Measurements from ENCODE around the gene SGCA.

Gene SGCA

GRCh38 chr17:50136096-50136687 is 29.6 kb upstream of the SGCA start:
- no peak for TF ChIP-seq CTCF (IDR thresholded peaks at IDR 0.05; ENCODE audit: extremely low read depth, missing control alignments)
- DNase-seq (ENCODE audit: low spot score), result no peak

GRCh38 chr17:50137042-50137441 is 28.8 kb upstream of the SGCA start:
- TF ChIP-seq CTCF (IDR thresholded peaks at IDR 0.05; ENCODE audit: extremely low read depth, missing control alignments), result no peak
- no peak for DNase-seq (ENCODE audit: low spot score)

- TF ChIP-seq CTCF (IDR thresholded peaks at IDR 0.05; ENCODE audit: extremely low read depth, missing control alignments), result no peak
- DNase-seq (ENCODE audit: low spot score), result no peak
Measured at GRCh38 chr17:50139185-50139783, 26.5 kb upstream of the SGCA start.

GRCh38 chr17:50139950-50140885 is 25.6 kb upstream of the SGCA start:
- peak; percentile 88 for DNase-seq (ENCODE audit: low spot score)
- peak; percentile 80 for TF ChIP-seq CTCF (IDR thresholded peaks at IDR 0.05; ENCODE audit: extremely low read depth, missing control alignments)

GRCh38 chr17:50141026-50141744 is 24.6 kb upstream of the SGCA start:
- no peak for TF ChIP-seq CTCF (IDR thresholded peaks at IDR 0.05; ENCODE audit: extremely low read depth, missing control alignments)
- DNase-seq (ENCODE audit: low spot score), result no peak

GRCh38 chr17:50141745-50142110 is 24.1 kb upstream of the SGCA start:
- no peak for DNase-seq (ENCODE audit: low spot score)
- no peak for TF ChIP-seq CTCF (IDR thresholded peaks at IDR 0.05; ENCODE audit: extremely low read depth, missing control alignments)

Measured in GM20000 (cell line).